Measurements from ENCODE around the gene PEPD.
"Not testable (repeated sequence)": the region's sequence is repeated elsewhere in the genome, so short reads cannot be mapped to it uniquely, and the experiment has no call there.

The PEPD gene

DNA sequence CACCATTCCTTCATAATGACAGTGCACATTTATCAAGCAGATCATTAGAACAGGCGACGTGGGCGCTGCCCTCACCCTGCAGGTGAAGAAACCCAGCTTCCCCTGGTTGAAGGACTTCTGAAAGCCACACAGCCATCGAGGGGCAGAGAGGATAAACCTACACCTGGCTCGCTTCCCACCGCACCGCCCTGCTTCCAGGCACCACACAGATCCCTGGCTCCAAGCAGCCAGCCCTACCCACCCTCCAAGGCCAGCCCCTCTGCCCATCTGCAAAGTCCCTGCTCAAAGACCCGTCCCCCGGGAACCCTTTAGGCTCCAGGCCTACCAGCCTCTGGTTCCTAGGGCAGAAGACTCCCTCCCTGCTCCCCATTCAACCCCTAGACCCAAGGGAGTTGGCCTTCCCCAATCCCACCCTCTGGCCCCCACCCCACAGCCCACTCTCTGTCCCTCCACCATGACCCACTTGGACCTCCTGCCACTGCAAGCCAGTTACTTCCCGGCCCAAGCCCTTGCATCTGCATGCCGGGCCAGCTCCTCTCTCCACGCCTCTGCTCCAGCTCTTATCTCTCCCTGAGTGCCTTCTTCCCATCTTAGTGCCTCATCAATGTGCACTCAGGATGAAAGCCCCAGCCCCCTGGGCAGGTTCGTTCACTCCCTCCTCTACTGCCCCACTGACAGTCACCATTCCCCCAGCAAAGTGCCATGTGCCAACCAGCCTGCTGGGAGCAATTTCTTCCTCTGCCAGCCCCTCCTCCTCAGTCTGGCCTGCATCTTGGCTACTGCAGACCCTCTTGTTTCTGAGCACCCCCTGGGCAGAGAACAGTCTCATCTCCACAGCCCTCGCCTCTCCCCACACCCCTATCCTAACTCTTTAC, 28.0 kb downstream of the PEPD start:
- no peaks in the 10 kb centered on the region for H3K4me1 ChIP-seq (ENCODE audit: low read length)
- H3K79me2 ChIP-seq (ENCODE audit: low read length), result no peaks in the 10 kb centered on the region
- no peak overlapping the region for H2AFZ ChIP-seq (ENCODE audit: low read length)
- no peaks in the 10 kb centered on the region for H3F3A ChIP-seq (ENCODE audit: insufficient read depth, low read length)
- H3K9ac ChIP-seq (ENCODE audit: low read length), result no peak overlapping the region
- H3K9me3 ChIP-seq (replicated peaks; ENCODE audit: insufficient read depth, low read length), result no peaks in the 10 kb centered on the region
- H4K20me1 ChIP-seq (ENCODE audit: insufficient read depth, low read length), result no peaks in the 10 kb centered on the region
- no peak overlapping the region for H3K4me2 ChIP-seq (ENCODE audit: low read depth, low read length)
- H3K9me2 ChIP-seq (replicated peaks; ENCODE audit: insufficient read depth, low read length), result no peaks in the 10 kb centered on the region
- no peaks in the 10 kb centered on the region for H3K36me3 ChIP-seq (replicated peaks; ENCODE audit: insufficient read depth, low read length)
- no peak overlapping the region for H3K27ac ChIP-seq (ENCODE audit: low read length)
- H3K4me3 ChIP-seq (ENCODE audit: low read length), result no peak overlapping the region
- no peaks in the 10 kb centered on the region for H3K27me3 ChIP-seq (replicated peaks; ENCODE audit: insufficient read depth, low read length)
- DNase-seq, result no peak
- TF ChIP-seq, protein P1, sequence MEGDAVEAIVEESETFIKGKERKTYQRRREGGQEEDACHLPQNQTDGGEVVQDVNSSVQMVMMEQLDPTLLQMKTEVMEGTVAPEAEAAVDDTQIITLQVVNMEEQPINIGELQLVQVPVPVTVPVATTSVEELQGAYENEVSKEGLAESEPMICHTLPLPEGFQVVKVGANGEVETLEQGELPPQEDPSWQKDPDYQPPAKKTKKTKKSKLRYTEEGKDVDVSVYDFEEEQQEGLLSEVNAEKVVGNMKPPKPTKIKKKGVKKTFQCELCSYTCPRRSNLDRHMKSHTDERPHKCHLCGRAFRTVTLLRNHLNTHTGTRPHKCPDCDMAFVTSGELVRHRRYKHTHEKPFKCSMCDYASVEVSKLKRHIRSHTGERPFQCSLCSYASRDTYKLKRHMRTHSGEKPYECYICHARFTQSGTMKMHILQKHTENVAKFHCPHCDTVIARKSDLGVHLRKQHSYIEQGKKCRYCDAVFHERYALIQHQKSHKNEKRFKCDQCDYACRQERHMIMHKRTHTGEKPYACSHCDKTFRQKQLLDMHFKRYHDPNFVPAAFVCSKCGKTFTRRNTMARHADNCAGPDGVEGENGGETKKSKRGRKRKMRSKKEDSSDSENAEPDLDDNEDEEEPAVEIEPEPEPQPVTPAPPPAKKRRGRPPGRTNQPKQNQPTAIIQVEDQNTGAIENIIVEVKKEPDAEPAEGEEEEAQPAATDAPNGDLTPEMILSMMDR (IDR thresholded peaks at IDR 0.05; ENCODE audit: low read length), result no peak
- TF ChIP-seq EZH2 (optimal IDR thresholded peaks at IDR 0.05; ENCODE audit: low read depth, low read length), result no peak

DNA sequence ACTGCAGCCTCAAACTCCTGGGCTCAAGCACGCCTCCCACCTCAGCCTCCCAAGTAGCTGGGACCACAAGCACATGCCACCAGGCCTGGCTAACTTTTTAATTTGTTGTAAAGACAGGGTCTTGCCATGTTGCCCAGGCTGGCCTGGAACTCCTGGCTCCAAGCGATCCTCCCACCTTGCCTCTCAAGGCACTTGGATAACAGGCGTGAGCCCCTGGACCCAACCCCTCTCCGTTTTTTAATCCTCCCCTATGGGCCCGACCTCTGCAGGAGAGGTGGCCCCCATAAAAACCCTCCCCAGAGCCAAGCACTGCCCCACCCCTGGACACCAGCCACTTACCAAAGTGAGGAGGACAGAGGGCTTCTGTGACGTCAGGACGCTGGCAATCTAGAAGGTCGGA, 28.6 kb downstream of the PEPD start:
- no peaks in the 10 kb centered on the region for H3K9me3 ChIP-seq (replicated peaks; ENCODE audit: insufficient read depth, low read length)
- no peak overlapping the region for H3K27ac ChIP-seq (ENCODE audit: low read length)
- H4K20me1 ChIP-seq (ENCODE audit: insufficient read depth, low read length), result no peaks in the 10 kb centered on the region
- TF ChIP-seq EZH2phosphoT487 (IDR thresholded peaks at IDR 0.05; ENCODE audit: low read length) (no peak), EZH2 (optimal IDR thresholded peaks at IDR 0.05; ENCODE audit: low read depth, low read length) (no peak)
- TF ChIP-seq, protein P1 (IDR thresholded peaks at IDR 0.05; ENCODE audit: low read length), result no peak
- H3K36me3 ChIP-seq (replicated peaks; ENCODE audit: insufficient read depth, low read length), result no peaks in the 10 kb centered on the region
- no peaks in the 10 kb centered on the region for H3K9me2 ChIP-seq (replicated peaks; ENCODE audit: insufficient read depth, low read length)
- H3F3A ChIP-seq (ENCODE audit: insufficient read depth, low read length), result no peaks in the 10 kb centered on the region
- no peak overlapping the region for H3K9ac ChIP-seq (ENCODE audit: low read length)
- no peaks in the 10 kb centered on the region for H3K27me3 ChIP-seq (replicated peaks; ENCODE audit: insufficient read depth, low read length)
- no peak for DNase-seq
- H3K4me3 ChIP-seq (ENCODE audit: low read length), result no peak overlapping the region
- no peak overlapping the region for H2AFZ ChIP-seq (ENCODE audit: low read length)
- H3K79me2 ChIP-seq (ENCODE audit: low read length), result no peaks in the 10 kb centered on the region
- no peak overlapping the region for H3K4me2 ChIP-seq (ENCODE audit: low read depth, low read length)
- H3K4me1 ChIP-seq (ENCODE audit: low read length), result no peaks in the 10 kb centered on the region

DNA sequence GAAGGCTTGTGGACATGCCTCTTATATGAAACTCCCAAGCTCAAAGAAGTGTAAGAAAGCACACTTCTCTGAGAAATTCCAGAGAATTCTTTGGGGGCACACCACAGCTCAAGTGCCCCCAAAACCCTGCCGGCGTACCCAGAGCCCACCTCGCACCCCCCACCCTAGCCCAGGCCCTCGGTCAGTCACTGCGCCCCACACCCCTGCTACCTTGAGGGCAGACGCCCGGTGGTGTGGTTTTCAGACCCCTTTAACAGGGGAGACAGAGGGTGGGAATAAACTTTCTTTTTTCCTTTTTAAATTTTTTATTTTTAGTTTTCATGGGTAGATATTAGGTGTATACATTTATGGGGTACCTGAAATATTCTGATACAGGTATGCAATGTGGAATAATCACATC, 29.5 kb downstream of the PEPD start:
- no peaks in the 10 kb centered on the region for H3K4me1 ChIP-seq (ENCODE audit: low read length)
- TF ChIP-seq, protein P1 (IDR thresholded peaks at IDR 0.05; ENCODE audit: low read length), result no peak
- TF ChIP-seq EZH2 (optimal IDR thresholded peaks at IDR 0.05; ENCODE audit: low read depth, low read length), result no peak
- no peak for TF ChIP-seq EZH2phosphoT487 (IDR thresholded peaks at IDR 0.05; ENCODE audit: low read length)
- H3K9ac ChIP-seq (ENCODE audit: low read length), result no peak overlapping the region
- no peaks in the 10 kb centered on the region for H3K9me3 ChIP-seq (replicated peaks; ENCODE audit: insufficient read depth, low read length)
- H3K27me3 ChIP-seq (replicated peaks; ENCODE audit: insufficient read depth, low read length), result no peaks in the 10 kb centered on the region
- H3K27ac ChIP-seq (ENCODE audit: low read length), result no peak overlapping the region
- no peak overlapping the region for H3K4me2 ChIP-seq (ENCODE audit: low read depth, low read length)
- H4K20me1 ChIP-seq (ENCODE audit: insufficient read depth, low read length), result no peaks in the 10 kb centered on the region
- no peaks in the 10 kb centered on the region for H3F3A ChIP-seq (ENCODE audit: insufficient read depth, low read length)
- no peak overlapping the region for H3K4me3 ChIP-seq (ENCODE audit: low read length)
- no peak for DNase-seq
- H3K36me3 ChIP-seq (replicated peaks; ENCODE audit: insufficient read depth, low read length), result no peaks in the 10 kb centered on the region
- H3K9me2 ChIP-seq (replicated peaks; ENCODE audit: insufficient read depth, low read length), result no peaks in the 10 kb centered on the region
- no peaks in the 10 kb centered on the region for H3K79me2 ChIP-seq (ENCODE audit: low read length)
- no peak overlapping the region for H2AFZ ChIP-seq (ENCODE audit: low read length)

DNA sequence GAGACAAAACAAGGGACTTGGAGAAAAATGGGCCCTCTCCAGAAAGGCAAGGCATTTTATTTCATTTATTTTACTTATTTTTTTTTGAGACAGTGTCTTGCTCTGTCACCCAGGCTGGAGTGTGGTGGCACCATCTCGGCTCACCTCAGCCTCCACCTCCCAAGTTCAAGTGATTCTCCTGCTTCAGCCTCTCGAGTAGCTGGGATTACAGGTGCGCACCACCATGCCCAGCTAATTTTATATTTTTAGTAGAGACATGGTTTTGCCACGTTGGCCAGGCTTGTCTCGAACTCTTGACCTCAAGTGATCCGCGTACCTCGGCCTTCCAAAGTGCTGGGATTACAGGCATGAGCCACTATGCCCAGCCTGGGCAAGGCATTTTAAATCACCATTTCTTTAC, 31.0 kb downstream of the PEPD start:
- H3K4me3 ChIP-seq (ENCODE audit: low read length); H3K9me2 ChIP-seq (replicated peaks; ENCODE audit: insufficient read depth, low read length); H3K36me3 ChIP-seq (replicated peaks; ENCODE audit: insufficient read depth, low read length); H3K9me3 ChIP-seq (replicated peaks; ENCODE audit: insufficient read depth, low read length); H4K20me1 ChIP-seq (ENCODE audit: insufficient read depth, low read length); H3K27me3 ChIP-seq (replicated peaks; ENCODE audit: insufficient read depth, low read length); H3K9ac ChIP-seq (ENCODE audit: low read length); DNase-seq; H3K4me2 ChIP-seq (ENCODE audit: low read depth, low read length); H3F3A ChIP-seq (ENCODE audit: insufficient read depth, low read length); H3K79me2 ChIP-seq (ENCODE audit: low read length); H3K4me1 ChIP-seq (ENCODE audit: low read length); H2AFZ ChIP-seq (ENCODE audit: low read length); H3K27ac ChIP-seq (ENCODE audit: low read length): not testable (repeated sequence)
